Psoas muscle (tissue), 8 donors: Measurements from ENCODE around the gene VAMP5. TPM values are rescaled to one million over a fixed set of nuclear protein-coding genes. Genes with fewer than 3 reads are reported as not detected.
A peak's percentile ranks its signal among the peaks of the same experiment; 100 is the strongest.

Experiments used
- ATAC-seq, 4 donors: fragments of 200-7000 bp; cut with Tn5 transposase; one replicate each; pipeline ENCODE4 v1.9.1; 2020; ENCODE audit warnings: moderate library complexity in 3 of 4, mild to moderate bottlenecking in 2 of 4
- DNase-seq, 2 donors: peaks; one replicate each; pipeline ENCODE4 v3.0.0-alpha.2; 2020
- H3K27ac ChIP-seq: fragments of 200-600 bp; one replicate; pipeline ENCODE4 v1.8.0; 2022
- H3K27me3 ChIP-seq, 3 donors: fragments of 200-600 bp in 1 of 3; one replicate each; pipeline versions ENCODE4 v1.6.1 to v1.8.0; 2013 to 2022; ENCODE audit warnings: low read length in 2 of 3, mild to moderate bottlenecking in 2 of 3, moderate library complexity in 1 of 3; ENCODE audit not compliant: insufficient read depth in 3 of 3
- H3K36me3 ChIP-seq, 2 donors: fragments of 200-600 bp in 1 of 2; one replicate each; pipeline versions ENCODE4 v1.6.1 to v1.8.0; 2013 to 2022; ENCODE audit warnings: low read depth in 1 of 2, mild to moderate bottlenecking in 1 of 2, moderate library complexity in 1 of 2; ENCODE audit not compliant: insufficient read depth in 1 of 2
- H3K4me1 ChIP-seq: fragments of 200-600 bp; one replicate; pipeline ENCODE4 v1.8.0; 2022
- H3K4me3 ChIP-seq: fragments of 200-600 bp; one replicate; pipeline ENCODE4 v1.8.0; 2022; ENCODE audit warnings: mild to moderate bottlenecking
- H3K9me3 ChIP-seq: fragments of 200-600 bp; one replicate; pipeline ENCODE4 v1.8.0; 2022
- WGBS, 3 donors: extraction: QIAGEN DNeasy Blood & Tissue Kit; methylation state at CpG; one replicate each; pipeline versions ENCODE4 v1.1.6 to v1.1.7; 2013; 5-methylcytosine and 5-hydroxymethylcytosine counted together
- intact Hi-C, 2 donors: fragments of 100-400 bp; cut with DNase I; formaldehyde crosslinking; loops; one replicate each; pipeline versions ENCODE4 v1.11.0 to v1.14.2; 2022
- polyA plus RNA-seq, 3 donors: library from polyadenylated mRNA; stranded (reverse); fragments of 200-250 nt; gene quantifications; one replicate each; pipeline ENCODE4 v1.2.3, GENCODE V29; 2013
- total RNA-seq, 4 donors: library from RNA; stranded (reverse); fragmentation: NEBNext Ultra II Directional in 2 of 4; extraction: Animal tissue kit (Norgen Biotek cat#: 25700) in 2 of 4; gene quantifications; one replicate each; pipeline versions ENCODE4 v1.2.1 to v1.2.4, GENCODE V29; 2021 to 2023
- TF ChIP-seq, protein P1 (sequence below): fragments of 200-600 bp; IDR thresholded peaks from one replicate; pipeline ENCODE4 v1.8.0; 2022; ENCODE audit warnings: antibody characterized with exemption
- donor health status: healthy with polysubstance abuse.
- donor health status: DM: no; HTN: no; CAD: no; lungs with moderate emphysema.
- donor health status: Bipolar disorder and iron deficiency.
- donor health status: healthy.
- donor health status: DM: yes; HTN: yes; CAD: no.
- donor health status: DM: no; HTN: no; CAD: no.
- donor health status: DM: no; HTN: no; CAD: no.
- donor health status: DM: yes; HTN: yes; CAD: no.

The VAMP5 gene
- total and polyA plus RNA-seq, 7 donors, result 58.1 to 149 (median 95.0) TPM

GRCh38 chr2:85585781-85586105, 1.5 kb downstream of the VAMP5 start:
- 42 to 88% (median 67%) methylated on average over 1 of the region's 1 CpG for WGBS, 3 donors
- Histone ChIP-seq H3K4me3 (peak overlapping the region; percentile 81), H3K9me3 (no peaks in the 10 kb centered on the region), H3K27me3 (no peaks in the 10 kb centered on the region), H3K27ac (peak overlapping the region; percentile 89), H3K36me3 (no peaks in the 10 kb centered on the region), H3K4me1 (peaks cover 61% of the 10 kb centered on the region)
- TF ChIP-seq, protein P1, sequence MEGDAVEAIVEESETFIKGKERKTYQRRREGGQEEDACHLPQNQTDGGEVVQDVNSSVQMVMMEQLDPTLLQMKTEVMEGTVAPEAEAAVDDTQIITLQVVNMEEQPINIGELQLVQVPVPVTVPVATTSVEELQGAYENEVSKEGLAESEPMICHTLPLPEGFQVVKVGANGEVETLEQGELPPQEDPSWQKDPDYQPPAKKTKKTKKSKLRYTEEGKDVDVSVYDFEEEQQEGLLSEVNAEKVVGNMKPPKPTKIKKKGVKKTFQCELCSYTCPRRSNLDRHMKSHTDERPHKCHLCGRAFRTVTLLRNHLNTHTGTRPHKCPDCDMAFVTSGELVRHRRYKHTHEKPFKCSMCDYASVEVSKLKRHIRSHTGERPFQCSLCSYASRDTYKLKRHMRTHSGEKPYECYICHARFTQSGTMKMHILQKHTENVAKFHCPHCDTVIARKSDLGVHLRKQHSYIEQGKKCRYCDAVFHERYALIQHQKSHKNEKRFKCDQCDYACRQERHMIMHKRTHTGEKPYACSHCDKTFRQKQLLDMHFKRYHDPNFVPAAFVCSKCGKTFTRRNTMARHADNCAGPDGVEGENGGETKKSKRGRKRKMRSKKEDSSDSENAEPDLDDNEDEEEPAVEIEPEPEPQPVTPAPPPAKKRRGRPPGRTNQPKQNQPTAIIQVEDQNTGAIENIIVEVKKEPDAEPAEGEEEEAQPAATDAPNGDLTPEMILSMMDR, result no peak
- DNase-seq (no peak), ATAC-seq (peak; percentile 31 to 59 (median 44))
- intact Hi-C loops, result loop anchor here in 1 of 2 donors (1.0 kb wide), 1 partner anchor 46 kb away; the partner anchor contains the start of gene MAT2A

GRCh38 chr2:85588236-85588635, 4.0 kb downstream of the VAMP5 start:
- Histone ChIP-seq H3K4me1 (peaks cover 74% of the 10 kb centered on the region), H3K4me3 (no peak overlapping the region), H3K27ac (peak overlapping the region; percentile 89), H3K9me3 (no peaks in the 10 kb centered on the region), H3K27me3 (no peaks in the 10 kb centered on the region), H3K36me3 (peaks cover 0 to 4% of the 10 kb centered on the region in 2 donors)
- intact Hi-C loops, result no loop called here
- WGBS, 3 donors, result 43 to 56% (median 51%) methylated on average over 4 of the region's 4 CpGs
- DNase-seq (peak in 1 of 2 donors; percentile 42), ATAC-seq (no peak)
- TF ChIP-seq, protein P1, result no peak

DNA sequence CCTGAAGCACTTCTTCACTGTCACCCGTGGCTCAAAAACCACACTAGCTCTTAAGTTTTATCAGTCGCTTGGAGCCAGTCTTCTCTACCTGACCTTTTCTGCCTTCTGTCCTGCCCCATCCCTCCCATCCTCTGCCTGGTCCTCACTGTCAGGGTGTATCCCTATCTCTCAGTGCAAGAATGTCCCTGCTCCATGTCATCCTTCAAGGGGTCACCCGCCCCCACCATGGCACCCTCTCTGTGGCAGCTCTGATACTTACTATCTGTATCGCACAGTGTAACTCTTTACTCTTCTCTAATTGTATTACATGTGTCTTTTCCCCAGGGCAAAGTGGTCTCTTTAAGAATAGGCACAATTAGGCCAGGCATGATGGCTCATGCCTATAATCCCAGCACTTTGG, 4.4 kb downstream of the VAMP5 start:
- peaks cover 0 to 5% of the 10 kb centered on the region in 2 donors for H3K36me3 ChIP-seq
- ATAC-seq (no peak), DNase-seq (no peak)
- no peaks in the 10 kb centered on the region for H3K9me3 ChIP-seq
- peak overlapping the region; percentile 89 for H3K27ac ChIP-seq
- TF ChIP-seq, protein P1, result no peak
- no peaks in the 10 kb centered on the region for H3K27me3 ChIP-seq
- 61 to 75% (median 62%) methylated on average over 4 of the region's 4 CpGs for WGBS, 3 donors
- no peak overlapping the region for H3K4me3 ChIP-seq
- intact Hi-C loops, result no loop called here
- peaks cover 74% of the 10 kb centered on the region for H3K4me1 ChIP-seq

- DNase-seq, result peak; percentile 44 to 72
Measured at GRCh38 chr2:85589181-85589580, 5.0 kb downstream of the VAMP5 start.

More at GRCh38 chr2:85589181-85589580, 5.0 kb downstream of the VAMP5 start:
- H3K9me3 ChIP-seq, result no peaks in the 10 kb centered on the region
- peaks cover 70% of the 10 kb centered on the region for H3K4me1 ChIP-seq
- TF ChIP-seq, protein P1, result no peak
- 27 to 40% (median 27%) methylated on average over 4 of the region's 4 CpGs for WGBS, 3 donors
- H3K27me3 ChIP-seq, result no peaks in the 10 kb centered on the region
- intact Hi-C loops, result no loop called here
- peak overlapping the region; percentile 89 for H3K27ac ChIP-seq
- no peak for ATAC-seq
- H3K36me3 ChIP-seq, result peaks cover 0 to 5% of the 10 kb centered on the region in 2 donors
- no peak overlapping the region for H3K4me3 ChIP-seq
